ENCODE data around the gene LPCAT4.

Gene LPCAT4

GRCh38 chr15:34336231-34336990 lies 30.6 kb downstream of the LPCAT4 start:
- no peak for DNase-seq

GRCh38 chr15:34335176-34336032 lies 31.6 kb downstream of the LPCAT4 start:
- DNase-seq, result no peak

- DNase-seq, result no peak
These were observed 32.3 kb downstream of the LPCAT4 start for GRCh38 chr15:34334672-34335071.

GRCh38 chr15:34332553-34333120 lies 34.4 kb downstream of the LPCAT4 start:
- no peak for DNase-seq

- no peak for DNase-seq
These were observed 35.2 kb downstream of the LPCAT4 start for GRCh38 chr15:34331809-34332208.

- no peak for DNase-seq
These were observed 36.7 kb downstream of the LPCAT4 start for GRCh38 chr15:34330279-34330678.

- DNase-seq, result no peak
These were observed 38.0 kb downstream of the LPCAT4 start for GRCh38 chr15:34329006-34329405.

- no peak for DNase-seq
These were observed 39.1 kb downstream of the LPCAT4 start for GRCh38 chr15:34327906-34328305.

GRCh38 chr15:34325368-34325767 lies 41.6 kb downstream of the LPCAT4 start:
- DNase-seq, result no peak

GRCh38 chr15:34324933-34325332 lies 42.1 kb downstream of the LPCAT4 start:
- DNase-seq, result no peak

GRCh38 chr15:34323217-34323616 lies 43.8 kb downstream of the LPCAT4 start:
- DNase-seq, result no peak

- no peak for DNase-seq
These were observed 48.5 kb downstream of the LPCAT4 start for GRCh38 chr15:34318277-34319079.

GRCh38 chr15:34314491-34315490 lies 52.2 kb downstream of the LPCAT4 start:
- DNase-seq, result no peak

GRCh38 chr15:34311563-34311962 lies 55.4 kb downstream of the LPCAT4 start:
- no peak for DNase-seq
